CD4-positive, alpha-beta T cell treated with Interleukin-2 at 100 ng/mL for 4 hours (primary cell): ENCODE measurements around the gene PAK5.

Experiments
- DNase-seq: peaks from one replicate; pipeline ENCODE4 v3.0.0-alpha.2; 2020; ENCODE audit warnings: low spot score

Gene PAK5

GRCh38 chr20:9616455-9616805 is 222.4 kb downstream of the PAK5 start:
- no peak for DNase-seq

- no peak for DNase-seq
Observed at GRCh38 chr20:9615766-9616454, 223.0 kb downstream of the PAK5 start.

GRCh38 chr20:9615118-9615517 is 223.8 kb downstream of the PAK5 start:
- no peak for DNase-seq

GRCh38 chr20:9613871-9614270 is 225.0 kb downstream of the PAK5 start:
- no peak for DNase-seq

GRCh38 chr20:9611921-9612320 is 227.0 kb downstream of the PAK5 start:
- no peak for DNase-seq

- no peak for DNase-seq
Observed at GRCh38 chr20:9610665-9611064, 228.2 kb downstream of the PAK5 start.

- peak; percentile 36 for DNase-seq
Observed at GRCh38 chr20:9609887-9610502, 228.9 kb downstream of the PAK5 start.

- no peak for DNase-seq
Observed at GRCh38 chr20:9608639-9609340, 230.1 kb downstream of the PAK5 start.

GRCh38 chr20:9602847-9603183 is 236.1 kb downstream of the PAK5 start:
- DNase-seq, result no peak

GRCh38 chr20:9600562-9600961 is 238.3 kb downstream of the PAK5 start:
- no peak for DNase-seq

- DNase-seq, result no peak
Observed at GRCh38 chr20:9597547-9597946, 241.3 kb downstream of the PAK5 start.

GRCh38 chr20:9595763-9596162 is 243.1 kb downstream of the PAK5 start:
- no peak for DNase-seq

GRCh38 chr20:9594284-9594875 is 244.5 kb downstream of the PAK5 start:
- no peak for DNase-seq

- DNase-seq, result no peak
Observed at GRCh38 chr20:9592419-9592818, 246.5 kb downstream of the PAK5 start.

- DNase-seq, result no peak
Observed at GRCh38 chr20:9591080-9591479, 247.8 kb downstream of the PAK5 start.

- DNase-seq, result no peak
Observed at GRCh38 chr20:9590189-9590588, 248.7 kb downstream of the PAK5 start.

- no peak for DNase-seq
Observed at GRCh38 chr20:9588706-9589105, 250.2 kb downstream of the PAK5 start.

GRCh38 chr20:9583151-9583550 is 255.7 kb downstream of the PAK5 start:
- no peak for DNase-seq

GRCh38 chr20:9582137-9582536 is 256.7 kb downstream of the PAK5 start:
- DNase-seq, result no peak

- peak; percentile 1 for DNase-seq
Observed at GRCh38 chr20:9581509-9581908, 257.4 kb downstream of the PAK5 start.

- no peak for DNase-seq
Observed at GRCh38 chr20:9578594-9578993, 260.3 kb downstream of the PAK5 start.

- no peak for DNase-seq
Observed at GRCh38 chr20:9577397-9577796, 261.5 kb downstream of the PAK5 start.

- no peak for DNase-seq
Observed at GRCh38 chr20:9576695-9577094, 262.2 kb downstream of the PAK5 start.
